ENCODE measurements around the gene OR5B2.

GRCh38 chr11:58442136-58442535 lies 14.2 kb upstream of the OR5B2 start, which contains the start of gene OR5B12:
- TF ChIP-seq CTCF (IDR thresholded peaks at IDR 0.05): no peak
- no peak for TF ChIP-seq POLR2A (IDR thresholded peaks at IDR 0.05)

All from testis (tissue), 2 donors.